ENCODE data around the gene TRIO. TPM values are rescaled to one million over a fixed set of nuclear protein-coding genes. Genes with fewer than 3 reads are reported as not detected.
"Not testable (repeated sequence)": the region's sequence is repeated elsewhere in the genome, so short reads cannot be mapped to it uniquely, and the experiment has no call there.

The TRIO gene
- total RNA-seq, 1 donor from 2014 or later = 145 TPM

GRCh38 chr5:14426521-14426920 lies 283.4 kb downstream of the TRIO start:
- no peak for DNase-seq (ENCODE audit: low spot score)

GRCh38 chr5:14428302-14429081 lies 285.4 kb downstream of the TRIO start:
- no peak for DNase-seq (ENCODE audit: low spot score)

DNA sequence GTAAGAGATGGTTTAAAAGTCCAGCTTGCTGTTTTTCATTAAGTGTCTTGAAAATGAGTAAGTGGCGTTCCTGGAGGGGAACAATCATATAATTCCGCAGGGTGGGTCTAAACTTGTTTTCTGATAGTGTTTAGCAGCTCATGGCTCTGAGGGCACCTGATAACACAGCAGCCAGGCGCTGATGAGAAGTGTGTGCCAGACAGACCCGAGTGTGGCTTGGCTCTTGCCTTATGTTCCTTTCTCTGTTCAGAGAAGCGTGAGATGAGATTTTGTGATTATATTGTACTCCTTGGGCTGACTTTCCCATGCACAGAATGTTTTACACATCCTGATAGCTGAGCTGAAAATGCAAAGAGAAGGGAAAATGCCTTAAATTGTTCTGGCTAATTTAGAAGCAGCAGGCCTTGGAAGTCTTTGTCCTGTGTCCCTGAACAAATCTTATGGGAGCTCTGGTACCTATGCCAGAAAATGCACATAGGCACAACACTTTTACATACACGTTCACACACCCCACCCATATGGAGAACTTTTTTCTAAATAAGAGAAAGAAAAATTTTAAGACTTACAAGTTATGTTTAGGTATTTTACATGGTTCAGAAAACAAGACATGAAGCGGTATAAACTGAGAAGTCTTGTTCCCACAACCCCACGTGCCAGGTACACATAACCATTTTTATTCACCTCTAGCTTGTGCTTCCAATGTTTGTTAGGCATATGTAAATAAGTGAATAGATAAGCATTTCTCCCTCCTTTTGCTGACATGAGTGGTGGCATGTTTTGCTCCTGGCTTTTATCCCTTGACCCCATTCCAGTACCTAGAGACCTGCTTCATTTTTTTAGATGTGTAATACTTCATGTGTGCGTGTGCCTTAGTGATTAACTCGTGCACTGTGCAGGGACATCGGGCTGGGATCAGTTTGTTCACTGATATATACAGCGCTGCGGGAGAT lies 286.2 kb downstream of the TRIO start:
- DNase-seq (ENCODE audit: low spot score) = no peak

GRCh38 chr5:14431534-14431933 lies 288.4 kb downstream of the TRIO start:
- DNase-seq (ENCODE audit: low spot score) = no peak

GRCh38 chr5:14432931-14433589 lies 289.9 kb downstream of the TRIO start:
- DNase-seq (ENCODE audit: low spot score) = no peak

DNA sequence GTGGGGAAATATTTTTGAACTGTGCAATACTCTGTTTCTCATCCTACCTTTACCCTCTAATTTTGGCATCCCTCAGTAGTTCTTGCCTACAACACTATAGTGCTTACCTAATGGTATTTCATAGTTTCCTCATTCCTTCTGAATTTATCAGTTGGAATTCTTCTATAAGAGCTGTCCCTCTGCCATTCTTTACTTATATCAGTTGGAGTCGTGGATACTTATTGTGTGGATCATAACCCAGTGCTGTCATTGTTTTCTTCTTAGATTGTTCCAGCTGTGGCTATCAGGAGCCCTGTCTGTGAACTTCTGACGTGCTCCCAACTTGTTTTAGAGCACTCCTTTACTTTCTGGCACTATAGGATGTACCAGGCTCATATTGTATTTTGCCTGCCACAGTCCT lies 292.3 kb downstream of the TRIO start:
- no peak for DNase-seq (ENCODE audit: low spot score)

GRCh38 chr5:14436122-14436521 lies 293.0 kb downstream of the TRIO start:
- DNase-seq (ENCODE audit: low spot score) = not testable (repeated sequence)

- DNase-seq (ENCODE audit: low spot score) = no peak
Observed at GRCh38 chr5:14436801-14437542, 293.8 kb downstream of the TRIO start.

- DNase-seq (ENCODE audit: low spot score) = no peak
Observed at GRCh38 chr5:14438195-14438606, 295.1 kb downstream of the TRIO start.

DNA sequence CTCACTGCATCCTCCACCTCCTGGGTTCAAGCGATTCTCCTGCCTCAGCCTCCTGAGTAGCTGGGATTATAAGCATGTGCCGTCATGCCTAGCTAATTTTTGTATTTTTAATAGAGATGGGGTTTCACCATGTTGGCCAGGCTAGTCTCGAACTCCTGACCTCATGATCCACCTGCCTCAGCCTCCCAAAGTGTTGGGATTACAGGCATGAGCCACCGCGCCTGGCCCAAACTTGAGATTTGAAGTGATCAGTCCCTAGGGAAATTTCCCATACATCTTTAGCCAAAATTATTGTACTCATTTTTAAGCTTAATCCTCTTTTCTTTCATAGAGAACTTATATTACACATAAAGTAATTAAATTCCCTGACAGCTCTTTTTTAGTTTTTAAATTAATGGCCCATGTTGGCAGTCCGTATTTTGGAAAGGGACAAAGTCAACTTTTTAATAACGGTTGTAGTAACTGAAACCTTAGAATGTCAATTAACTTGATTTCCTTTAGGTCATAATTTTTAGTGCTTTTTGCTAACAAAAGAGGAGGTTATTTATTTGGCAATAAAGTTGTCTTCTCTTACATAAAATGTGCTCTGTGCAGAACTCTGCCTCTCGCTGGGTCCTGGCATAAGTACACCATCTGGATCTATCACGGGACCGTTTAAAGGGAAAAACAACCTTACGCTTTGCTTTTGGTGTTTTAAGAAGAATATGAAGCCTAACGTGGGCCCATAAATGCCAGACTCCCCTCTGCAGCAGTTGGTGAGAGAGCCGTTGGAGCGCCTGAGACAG lies 296.1 kb downstream of the TRIO start:
- no peak for DNase-seq (ENCODE audit: low spot score)

DNA sequence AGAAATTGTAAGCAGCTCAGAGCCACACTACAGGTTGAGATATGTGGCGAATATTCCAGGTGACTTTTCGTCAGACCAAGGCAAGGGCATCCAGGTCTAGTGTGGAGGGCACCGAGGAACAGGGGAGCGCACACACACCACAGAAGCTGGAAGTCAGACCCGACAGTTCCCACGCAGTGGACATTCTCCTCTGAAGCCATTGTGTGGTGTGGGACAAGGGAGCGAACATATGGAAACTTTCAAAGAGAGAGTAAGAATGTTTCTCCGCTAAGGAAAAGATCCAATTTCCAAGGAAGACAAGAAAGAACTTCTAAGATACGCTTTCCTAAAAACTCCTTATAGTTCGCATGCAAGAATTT lies 297.1 kb downstream of the TRIO start:
- DNase-seq (ENCODE audit: low spot score) = no peak

DNA sequence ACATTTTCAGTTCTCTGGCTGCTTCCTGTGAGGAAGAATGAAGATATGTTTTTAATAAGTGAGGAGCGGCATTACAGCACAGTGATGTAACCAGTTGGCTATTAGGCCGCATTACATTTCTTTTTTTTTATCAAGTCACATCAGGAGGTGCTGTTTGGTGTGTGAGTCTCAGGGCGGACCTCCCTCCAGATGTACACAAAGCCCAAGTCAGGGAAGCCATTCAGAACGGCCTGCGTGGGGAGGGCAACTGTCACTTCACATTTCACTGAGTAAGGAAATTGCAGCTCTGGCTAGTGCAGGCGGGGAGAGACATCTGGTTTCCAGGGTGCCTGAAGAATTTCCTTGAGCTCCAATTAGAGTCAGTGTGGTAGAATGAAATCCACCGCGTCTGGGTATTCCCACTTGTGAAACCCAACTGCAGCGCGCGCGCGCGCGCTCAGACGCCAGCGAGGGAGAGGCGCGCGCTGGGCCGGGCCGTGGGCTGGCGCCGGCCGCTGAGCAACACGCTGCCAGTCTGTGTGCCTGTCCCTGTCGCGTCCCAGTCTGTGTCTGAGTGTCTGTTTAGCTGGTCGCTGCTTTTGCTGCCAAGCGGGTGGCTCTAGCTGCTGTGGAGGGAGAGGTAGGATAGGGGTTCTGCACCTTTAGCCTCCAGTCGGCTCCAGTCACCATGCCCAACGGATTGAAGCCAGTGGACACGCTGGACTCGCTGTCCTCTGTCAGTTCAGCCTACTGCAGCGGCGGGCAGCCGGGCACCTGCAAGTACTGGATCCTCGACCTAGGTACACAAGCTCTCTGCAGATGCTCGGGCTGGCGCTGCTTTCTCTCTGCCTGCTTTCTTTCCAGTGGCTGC lies 297.7 kb downstream of the TRIO start:
- DNase-seq (ENCODE audit: low spot score) = no peak

GRCh38 chr5:14441641-14442040 lies 298.5 kb downstream of the TRIO start:
- no peak for DNase-seq (ENCODE audit: low spot score)

GRCh38 chr5:14442536-14442935 lies 299.4 kb downstream of the TRIO start:
- no peak for DNase-seq (ENCODE audit: low spot score)

GRCh38 chr5:14443671-14444093 lies 300.5 kb downstream of the TRIO start:
- DNase-seq (ENCODE audit: low spot score) = no peak

DNA sequence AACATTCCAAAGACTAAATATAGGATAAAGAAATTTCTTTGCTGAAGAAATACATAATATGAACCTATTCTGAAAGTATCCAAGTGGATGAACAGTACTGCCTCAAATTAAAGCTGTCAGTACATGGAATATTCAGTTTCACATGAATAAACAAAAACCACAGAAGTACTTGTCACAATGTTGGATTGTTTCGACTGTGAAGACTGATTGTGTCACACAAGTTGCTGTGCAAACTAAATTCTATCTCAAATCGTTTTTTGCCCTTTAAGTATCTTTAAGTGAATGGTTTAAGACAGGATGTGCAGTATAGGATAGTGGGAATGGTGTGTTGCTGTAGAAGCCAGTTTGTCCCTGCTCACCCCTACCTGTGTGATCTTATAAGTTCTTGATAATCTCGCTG lies 301.0 kb downstream of the TRIO start:
- DNase-seq (ENCODE audit: low spot score) = no peak

GRCh38 chr5:14445013-14445412 lies 301.9 kb downstream of the TRIO start:
- DNase-seq (ENCODE audit: low spot score) = no peak

DNA sequence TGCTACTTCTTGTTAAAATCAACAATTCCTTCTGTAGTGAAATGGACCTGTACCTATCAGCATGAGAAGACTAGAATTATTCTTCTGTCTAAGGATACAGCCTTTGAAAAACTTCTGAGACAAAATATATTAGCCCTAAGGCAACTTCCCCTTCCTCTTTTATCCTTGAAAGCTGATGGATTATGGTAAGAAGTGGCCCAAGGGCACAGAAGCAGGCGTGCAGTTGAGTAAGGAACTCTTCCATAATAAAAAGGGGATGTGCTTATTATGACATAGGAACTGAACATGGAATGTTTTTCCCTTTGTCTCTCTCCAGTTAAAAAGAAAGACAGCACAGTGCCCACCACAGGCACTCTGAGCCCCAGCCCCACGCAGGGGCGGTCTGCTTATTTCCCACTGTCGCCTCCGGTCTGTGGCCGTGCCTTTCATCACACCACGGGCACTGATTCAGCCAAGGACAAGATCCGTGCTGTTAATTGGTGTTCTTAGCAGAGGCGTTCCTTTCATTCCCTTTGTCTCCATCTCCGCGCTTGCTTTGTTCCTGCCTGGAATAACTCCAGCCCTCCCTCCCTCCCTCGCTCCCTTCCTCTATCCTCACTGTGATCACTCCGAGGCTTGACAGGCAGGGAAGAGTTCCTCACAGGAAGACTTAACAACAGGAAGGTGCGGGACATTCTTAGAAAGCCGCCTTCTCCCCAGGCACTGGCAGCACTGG lies 302.6 kb downstream of the TRIO start:
- DNase-seq (ENCODE audit: low spot score) = no peak

Measured in mesenteric fat pad (tissue), 1 donor.